ENCODE measurements around the gene SPATA3. TPM values are rescaled to one million over a fixed set of nuclear protein-coding genes. Genes with fewer than 3 reads are reported as not detected.

SPATA3 gene
- total RNA-seq, 1 donor from 2014 or later: not detected

- ATAC-seq (ENCODE audit: low read depth) (no peak), DNase-seq (no peak)
- H3K4me1 Mint-ChIP-seq: no peaks in the 10 kb centered on the region
- intact Hi-C loops (cut with micrococcal nuclease): no loop called here
- peaks cover 10% of the 10 kb centered on the region for H3K27me3 Mint-ChIP-seq
- H3K9me3 Mint-ChIP-seq: peaks cover 3% of the 10 kb centered on the region
- CTCF ChIA-PET: no interaction called here
- no peaks in the 10 kb centered on the region for H3K36me3 Mint-ChIP-seq (ENCODE audit: low read depth)
- no peak overlapping the region for H3K4me3 Mint-ChIP-seq
- POLR2A ChIA-PET: no interaction called here
- no peak overlapping the region for H3K27ac Mint-ChIP-seq
- no peak for TF ChIP-seq CTCF (IDR thresholded peaks at IDR 0.05)
Measured at GRCh38 chr2:231010201-231010730, 14.3 kb downstream of the SPATA3 start.

GRCh38 chr2:231011526-231011925 lies 15.6 kb downstream of the SPATA3 start:
- POLR2A ChIA-PET: no interaction called here
- peaks cover 11% of the 10 kb centered on the region for H3K27me3 Mint-ChIP-seq
- H3K4me1 Mint-ChIP-seq: no peaks in the 10 kb centered on the region
- TF ChIP-seq CTCF (IDR thresholded peaks at IDR 0.05): no peak
- intact Hi-C loops (cut with micrococcal nuclease): no loop called here
- ATAC-seq (ENCODE audit: low read depth) (no peak), DNase-seq (no peak)
- CTCF ChIA-PET: no interaction called here
- H3K9me3 Mint-ChIP-seq: no peaks in the 10 kb centered on the region
- H3K4me3 Mint-ChIP-seq: no peak overlapping the region
- H3K36me3 Mint-ChIP-seq (ENCODE audit: low read depth): no peaks in the 10 kb centered on the region
- H3K27ac Mint-ChIP-seq: no peak overlapping the region

- no peak overlapping the region for H3K4me3 Mint-ChIP-seq
- TF ChIP-seq CTCF (IDR thresholded peaks at IDR 0.05): no peak
- intact Hi-C loops (cut with micrococcal nuclease): no loop called here
- POLR2A ChIA-PET: no interaction called here
- H3K27me3 Mint-ChIP-seq: peaks cover 20% of the 10 kb centered on the region
- DNase-seq (no peak), ATAC-seq (ENCODE audit: low read depth) (no peak)
- H3K4me1 Mint-ChIP-seq: no peaks in the 10 kb centered on the region
- CTCF ChIA-PET: no interaction called here
- H3K9me3 Mint-ChIP-seq: no peaks in the 10 kb centered on the region
- H3K36me3 Mint-ChIP-seq (ENCODE audit: low read depth): no peaks in the 10 kb centered on the region
- H3K27ac Mint-ChIP-seq: no peak overlapping the region
Measured at GRCh38 chr2:231012463-231012862, 16.5 kb downstream of the SPATA3 start.

GRCh38 chr2:231013820-231014219 lies 17.9 kb downstream of the SPATA3 start:
- Mint-ChIP-seq H3K36me3 (ENCODE audit: low read depth) (no peaks in the 10 kb centered on the region), H3K9me3 (no peaks in the 10 kb centered on the region), H3K4me3 (no peak overlapping the region), H3K4me1 (no peaks in the 10 kb centered on the region), H3K27me3 (peaks cover 25% of the 10 kb centered on the region), H3K27ac (no peak overlapping the region)
- no peak for TF ChIP-seq CTCF (IDR thresholded peaks at IDR 0.05)
- intact Hi-C loops (cut with micrococcal nuclease): no loop called here
- ATAC-seq (ENCODE audit: low read depth): no peak
- POLR2A ChIA-PET: no interaction called here
- CTCF ChIA-PET: no interaction called here
- no peak for DNase-seq

GRCh38 chr2:231015478-231015877 lies 19.6 kb downstream of the SPATA3 start:
- Mint-ChIP-seq H3K27ac (no peak overlapping the region), H3K4me1 (no peaks in the 10 kb centered on the region), H3K4me3 (no peak overlapping the region), H3K36me3 (ENCODE audit: low read depth) (no peaks in the 10 kb centered on the region), H3K9me3 (no peaks in the 10 kb centered on the region), H3K27me3 (peaks cover 32% of the 10 kb centered on the region)
- intact Hi-C loops (cut with micrococcal nuclease): no loop called here
- no peak for TF ChIP-seq CTCF (IDR thresholded peaks at IDR 0.05)
- ATAC-seq (ENCODE audit: low read depth) (no peak), DNase-seq (no peak)
- ChIA-PET CTCF (no interaction called here), POLR2A (interaction anchor here (1.0 kb wide), 1 partner anchor 8 kb away, joined by 5 read pairs; no protein-coding TSS in a partner anchor)

All from activated B cell treated with CpG ODN at 0.5 μM for 24 hours (primary cell).